ENCODE data around the gene RNF115.

The RNF115 gene

GRCh38 chr1:145804235-145805045, 19.5 kb downstream of the RNF115 start:
- H3K4me3 ChIP-seq (IDR thresholded peaks at IDR 0.05; ENCODE audit: insufficient read depth, low read depth, low read length), result no peak overlapping the region
- H3K27ac ChIP-seq, result no peak overlapping the region
- 0 out of 2 replicates have a peak, but pooled peaks cover 3% of the 10 kb centered on the region for H3K36me3 ChIP-seq (ENCODE audit: insufficient read depth)
- H2AFZ ChIP-seq (ENCODE audit: low read depth), result no peak overlapping the region
- H3K27me3 ChIP-seq (ENCODE audit: insufficient read depth, low read depth), result no peaks in the 10 kb centered on the region
- H4K20me1 ChIP-seq (ENCODE audit: insufficient read depth), result peaks cover 16% of the 10 kb centered on the region; the same call in 1 of the 2 replicates
- no peak overlapping the region for H3K4me2 ChIP-seq
- no peak overlapping the region for H3K9ac ChIP-seq
- H3K4me1 ChIP-seq (ENCODE audit: low read depth, poor library complexity, severe bottlenecking), result peaks cover 35% of the 10 kb centered on the region
- H3K79me2 ChIP-seq (ENCODE audit: insufficient read depth, low read depth), result peaks cover 90% of the 10 kb centered on the region
- no peak for TF ChIP-seq CTCF (conservative IDR thresholded peaks at IDR 0.05; ENCODE audit: low read depth, low read length)

DNA sequence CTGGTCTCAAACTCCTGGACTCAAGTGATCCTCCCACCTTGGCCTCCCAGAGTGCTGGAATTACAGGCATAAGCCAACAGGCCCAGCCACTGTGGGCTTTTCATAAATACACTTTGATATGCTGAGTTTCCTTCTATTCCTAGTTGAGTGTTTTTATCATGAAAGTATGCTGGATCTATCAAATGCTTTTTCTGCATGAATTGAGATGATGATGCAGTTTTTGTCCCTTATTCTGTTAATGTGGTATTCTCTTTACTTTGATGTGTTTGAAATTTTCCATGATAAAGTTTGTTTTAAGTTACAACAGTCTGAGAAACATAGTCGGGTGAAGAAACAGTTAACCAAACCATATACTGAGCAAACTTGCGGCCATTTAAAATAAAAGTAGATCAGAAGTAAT, 24.1 kb downstream of the RNF115 start:
- Histone ChIP-seq H3K36me3 (ENCODE audit: insufficient read depth) (peaks cover 12% of the 10 kb centered on the region; the same call in 1 of the 2 replicates), H3K4me3 (IDR thresholded peaks at IDR 0.05; ENCODE audit: insufficient read depth, low read depth, low read length) (peak overlapping the region; percentile 23), H3K27me3 (ENCODE audit: insufficient read depth, low read depth) (no peaks in the 10 kb centered on the region), H3K79me2 (ENCODE audit: insufficient read depth, low read depth) (peaks cover 69% of the 10 kb centered on the region), H3K9ac (no peak overlapping the region), H2AFZ (ENCODE audit: low read depth) (no peak overlapping the region), H3K4me1 (ENCODE audit: low read depth, poor library complexity, severe bottlenecking) (peaks cover 21% of the 10 kb centered on the region), H4K20me1 (ENCODE audit: insufficient read depth) (0 out of 2 replicates have a peak, but pooled peaks cover 13% of the 10 kb centered on the region), H3K27ac (no peak overlapping the region), H3K4me2 (no peak overlapping the region)
- no peak for TF ChIP-seq CTCF (conservative IDR thresholded peaks at IDR 0.05; ENCODE audit: low read depth, low read length)

DNA sequence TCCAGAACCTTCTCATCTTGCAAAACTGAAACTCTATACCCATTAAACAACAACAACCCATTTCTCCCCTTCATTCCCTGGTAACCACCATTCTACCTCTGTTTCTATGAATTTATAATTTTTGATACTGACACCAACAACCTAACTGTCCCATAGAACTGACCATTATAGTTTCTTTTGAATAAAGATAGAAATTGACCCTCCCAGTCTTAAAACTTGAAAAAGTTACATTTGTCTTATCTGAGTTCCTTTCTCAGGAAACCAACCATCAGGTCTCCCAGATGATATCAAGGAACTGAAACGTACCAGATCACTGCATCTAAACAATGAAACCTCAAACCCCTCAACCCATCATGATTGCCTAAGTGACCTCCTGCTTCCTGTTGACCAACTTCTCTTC, 27.1 kb downstream of the RNF115 start:
- Histone ChIP-seq H3K4me2 (no peak overlapping the region), H4K20me1 (ENCODE audit: insufficient read depth) (0 out of 2 replicates have a peak, but pooled peaks cover 5% of the 10 kb centered on the region), H3K36me3 (ENCODE audit: insufficient read depth) (peaks cover 12% of the 10 kb centered on the region; the same call in 1 of the 2 replicates), H3K27me3 (ENCODE audit: insufficient read depth, low read depth) (no peaks in the 10 kb centered on the region), H3K9ac (no peak overlapping the region), H3K4me1 (ENCODE audit: low read depth, poor library complexity, severe bottlenecking) (no peaks in the 10 kb centered on the region), H2AFZ (ENCODE audit: low read depth) (no peak overlapping the region), H3K27ac (no peak overlapping the region), H3K79me2 (ENCODE audit: insufficient read depth, low read depth) (peaks cover 57% of the 10 kb centered on the region; the same call in 1 of the 2 replicates), H3K4me3 (IDR thresholded peaks at IDR 0.05; ENCODE audit: insufficient read depth, low read depth, low read length) (no peak overlapping the region)
- TF ChIP-seq CTCF (conservative IDR thresholded peaks at IDR 0.05; ENCODE audit: low read depth, low read length), result no peak

GRCh38 chr1:145795257-145795881, 28.5 kb downstream of the RNF115 start:
- TF ChIP-seq CTCF (conservative IDR thresholded peaks at IDR 0.05; ENCODE audit: low read depth, low read length), result no peak
- Histone ChIP-seq H4K20me1 (ENCODE audit: insufficient read depth) (0 out of 2 replicates have a peak, but pooled peaks cover 5% of the 10 kb centered on the region), H3K27me3 (ENCODE audit: insufficient read depth, low read depth) (no peaks in the 10 kb centered on the region), H2AFZ (ENCODE audit: low read depth) (no peak overlapping the region), H3K36me3 (ENCODE audit: insufficient read depth) (peaks cover 12% of the 10 kb centered on the region; the same call in 1 of the 2 replicates), H3K4me1 (ENCODE audit: low read depth, poor library complexity, severe bottlenecking) (no peaks in the 10 kb centered on the region), H3K9ac (no peak overlapping the region), H3K79me2 (ENCODE audit: insufficient read depth, low read depth) (peaks cover 47% of the 10 kb centered on the region; the same call in 1 of the 2 replicates), H3K4me3 (IDR thresholded peaks at IDR 0.05; ENCODE audit: insufficient read depth, low read depth, low read length) (no peak overlapping the region), H3K4me2 (no peak overlapping the region), H3K27ac (no peak overlapping the region)

Measured in KMS-11 (cell line).